Suprapubic skin (tissue), 3 donors: ENCODE data around the gene DTNB.

Experiments used
- EP300 ChIP-seq: sonication (generic); formaldehyde crosslinking; IDR thresholded peaks from one replicate; pipeline ENCODE4 v1.6.1; 2017; ENCODE audit warnings: antibody characterized with exemption
- POLR2A ChIP-seq, 2 donors: fragments of 450-650 bp; IDR thresholded peaks; one replicate each; pipeline ENCODE4 v1.6.1; 2017; ENCODE audit warnings: antibody characterized with exemption in 2 of 2, mild to moderate bottlenecking in 2 of 2, moderate library complexity in 2 of 2
- TF ChIP-seq, protein P1 (sequence below), 2 donors: fragments of 200-600 bp in 1 of 2; fragments of 450-650 bp in 1 of 2; sonication (generic) in 1 of 2; IDR thresholded peaks; one replicate each; pipeline ENCODE4 v1.5.1; 2016 to 2019; ENCODE audit warnings: antibody characterized with exemption in 2 of 2, mild to moderate bottlenecking in 1 of 2, moderate library complexity in 1 of 2

DNA sequence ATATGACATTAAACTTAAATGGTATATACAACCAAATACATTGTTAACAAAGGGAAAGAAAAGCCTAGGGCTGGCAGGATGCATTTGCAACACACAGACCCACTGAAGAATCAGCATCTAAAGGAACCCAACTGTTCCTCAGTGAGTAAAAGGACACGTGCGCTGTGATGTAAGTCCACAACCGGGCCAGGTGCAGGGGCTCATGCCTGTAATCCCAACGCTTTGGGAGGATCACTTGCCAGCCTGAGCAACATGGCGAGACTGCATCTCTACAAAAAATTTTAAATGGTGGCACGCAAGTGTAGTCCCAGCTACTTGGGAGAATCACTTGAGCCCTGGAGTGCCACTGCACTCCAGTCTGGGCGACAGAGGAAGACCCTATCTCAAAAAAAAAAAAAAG is 3.9 kb downstream of the DTNB start:
- TF ChIP-seq, protein P1, sequence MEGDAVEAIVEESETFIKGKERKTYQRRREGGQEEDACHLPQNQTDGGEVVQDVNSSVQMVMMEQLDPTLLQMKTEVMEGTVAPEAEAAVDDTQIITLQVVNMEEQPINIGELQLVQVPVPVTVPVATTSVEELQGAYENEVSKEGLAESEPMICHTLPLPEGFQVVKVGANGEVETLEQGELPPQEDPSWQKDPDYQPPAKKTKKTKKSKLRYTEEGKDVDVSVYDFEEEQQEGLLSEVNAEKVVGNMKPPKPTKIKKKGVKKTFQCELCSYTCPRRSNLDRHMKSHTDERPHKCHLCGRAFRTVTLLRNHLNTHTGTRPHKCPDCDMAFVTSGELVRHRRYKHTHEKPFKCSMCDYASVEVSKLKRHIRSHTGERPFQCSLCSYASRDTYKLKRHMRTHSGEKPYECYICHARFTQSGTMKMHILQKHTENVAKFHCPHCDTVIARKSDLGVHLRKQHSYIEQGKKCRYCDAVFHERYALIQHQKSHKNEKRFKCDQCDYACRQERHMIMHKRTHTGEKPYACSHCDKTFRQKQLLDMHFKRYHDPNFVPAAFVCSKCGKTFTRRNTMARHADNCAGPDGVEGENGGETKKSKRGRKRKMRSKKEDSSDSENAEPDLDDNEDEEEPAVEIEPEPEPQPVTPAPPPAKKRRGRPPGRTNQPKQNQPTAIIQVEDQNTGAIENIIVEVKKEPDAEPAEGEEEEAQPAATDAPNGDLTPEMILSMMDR (IDR thresholded peaks at IDR 0.05), result no peak
- TF ChIP-seq POLR2A (IDR thresholded peaks at IDR 0.05) (no peak), EP300 (no peak)
